HG03196 (cell line): ENCODE results near the gene C1orf159.
"Not testable (repeated sequence)": the region's sequence is repeated elsewhere in the genome, so short reads cannot be mapped to it uniquely, and the experiment has no call there.

Experiments used
- ATAC-seq: cut with Tn5 transposase; IDR thresholded peaks from one replicate; pipeline ENCODE4 v1.9.1; 2021; ENCODE audit not compliant: unreplicated experiment

Gene C1orf159

GRCh38 chr1:1118876-1119220, 3.0 kb upstream of the C1orf159 start:
- no peak for ATAC-seq

GRCh38 chr1:1118011-1118875, 2.4 kb upstream of the C1orf159 start:
- ATAC-seq, result no peak

GRCh38 chr1:1117469-1117831, 1.6 kb upstream of the C1orf159 start:
- ATAC-seq, result no peak

GRCh38 chr1:1116701-1117468, 996 bp upstream of the C1orf159 start:
- no peak for ATAC-seq

GRCh38 chr1:1115136-1115785, 628 bp downstream of the C1orf159 start:
- ATAC-seq, result no peak

GRCh38 chr1:1114431-1114830, 1.5 kb downstream of the C1orf159 start:
- no peak for ATAC-seq

GRCh38 chr1:1112237-1112985, 3.5 kb downstream of the C1orf159 start:
- no peak for ATAC-seq

GRCh38 chr1:1111516-1112236, 4.2 kb downstream of the C1orf159 start:
- ATAC-seq, result no peak

GRCh38 chr1:1110561-1110971, 5.3 kb downstream of the C1orf159 start:
- no peak for ATAC-seq

GRCh38 chr1:1109743-1110142, 6.1 kb downstream of the C1orf159 start:
- ATAC-seq, result no peak

GRCh38 chr1:1106510-1107221, 9.2 kb downstream of the C1orf159 start:
- no peak for ATAC-seq

- ATAC-seq, result not testable (repeated sequence)
These were observed 11.7 kb downstream of the C1orf159 start for GRCh38 chr1:1104152-1104551.

GRCh38 chr1:1101503-1101902, 14.4 kb downstream of the C1orf159 start:
- ATAC-seq, result no peak

GRCh38 chr1:1100296-1100695, 15.6 kb downstream of the C1orf159 start:
- no peak for ATAC-seq

GRCh38 chr1:1099506-1100183, 16.2 kb downstream of the C1orf159 start:
- ATAC-seq, result no peak

- ATAC-seq, result no peak
These were observed 17.0 kb downstream of the C1orf159 start for GRCh38 chr1:1098681-1099421.

- not testable (repeated sequence) for ATAC-seq
These were observed 19.8 kb downstream of the C1orf159 start for GRCh38 chr1:1096136-1096535.

GRCh38 chr1:1094981-1095380, 20.9 kb downstream of the C1orf159 start:
- ATAC-seq, result no peak

- ATAC-seq, result no peak
These were observed 22.3 kb downstream of the C1orf159 start for GRCh38 chr1:1093610-1093943.
